Stimulated activated CD4-positive, alpha-beta T cell treated with anti-CD3 and anti-CD28 coated beads, TNF-alpha, amount 100 ng/mL, for 1 hour (primary cell): ENCODE results near the gene PNPLA6.

Source experiments
- DNase-seq, 3 donors: peaks; one replicate each; pipeline ENCODE4 v3.0.0-alpha.2; 2020; ENCODE audit warnings: low read depth in 3 of 3, low spot score in 1 of 3

PNPLA6 gene

DNA sequence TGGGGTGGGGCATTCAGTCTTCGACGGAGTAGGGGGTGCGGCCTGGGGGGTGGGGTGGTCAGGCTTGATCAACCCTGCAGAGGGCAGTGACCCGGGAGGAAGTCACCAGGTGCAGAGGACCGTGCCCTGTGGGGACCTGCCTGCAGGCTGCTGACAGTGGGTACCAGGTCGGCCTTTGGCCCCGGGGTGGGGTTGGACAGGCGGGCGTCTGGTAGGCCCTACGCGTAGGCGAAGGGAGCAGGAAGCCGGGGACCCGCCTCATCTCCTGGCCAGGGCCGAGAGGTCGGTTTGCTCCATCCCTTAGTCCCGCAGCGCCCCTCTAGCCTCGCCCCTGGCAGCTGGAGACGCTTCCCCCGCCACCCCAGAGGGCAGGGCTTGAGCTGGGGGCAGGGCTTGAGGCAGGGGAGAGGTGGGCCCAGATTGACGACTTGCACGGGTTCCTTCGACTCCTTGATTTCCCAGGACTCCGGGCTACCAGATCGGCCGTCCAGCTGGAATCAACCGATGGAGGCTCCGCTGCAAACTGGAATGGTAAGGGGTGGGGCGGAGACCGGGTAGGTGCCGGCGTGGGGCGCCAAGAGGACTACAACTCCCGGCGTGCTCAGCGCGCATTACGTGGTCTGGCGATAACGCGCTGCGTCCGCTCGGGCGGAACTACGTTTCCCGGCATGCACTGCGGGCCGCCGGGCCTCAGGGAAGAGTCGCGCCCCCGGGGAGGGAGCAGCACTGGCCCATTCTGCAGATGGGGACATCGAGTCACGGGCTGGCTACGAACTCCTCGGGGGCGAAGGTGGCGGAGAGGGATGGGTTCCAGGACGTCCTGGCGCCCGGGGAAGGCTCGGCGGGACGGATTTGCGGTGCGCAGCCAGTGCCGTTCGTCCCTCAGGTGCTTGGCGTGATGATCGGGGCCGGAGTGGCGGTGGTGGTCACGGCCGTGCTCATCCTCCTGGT is at the start of gene PNPLA6:
TSS of gene PNPLA6 (plus strand) at position 671 of the 951 bp plus-strand sequence. CDS start at position 743, 72 bp downstream.
- peak; percentile 75 to 92 (median 81) for DNase-seq

- DNase-seq, result no peak
Observed at GRCh38 chr19:7486923-7487322, 48.6 kb upstream of the PNPLA6 start.

GRCh38 chr19:7488736-7489353 is 46.7 kb upstream of the PNPLA6 start, which contains the start of gene PEX11G:
Gene PEX11G (minus strand): TSS chr19:7489035. CDS start chr19:7489010, 25 bp downstream.
- DNase-seq, result peak; percentile 63 to 91 (median 79)

DNA sequence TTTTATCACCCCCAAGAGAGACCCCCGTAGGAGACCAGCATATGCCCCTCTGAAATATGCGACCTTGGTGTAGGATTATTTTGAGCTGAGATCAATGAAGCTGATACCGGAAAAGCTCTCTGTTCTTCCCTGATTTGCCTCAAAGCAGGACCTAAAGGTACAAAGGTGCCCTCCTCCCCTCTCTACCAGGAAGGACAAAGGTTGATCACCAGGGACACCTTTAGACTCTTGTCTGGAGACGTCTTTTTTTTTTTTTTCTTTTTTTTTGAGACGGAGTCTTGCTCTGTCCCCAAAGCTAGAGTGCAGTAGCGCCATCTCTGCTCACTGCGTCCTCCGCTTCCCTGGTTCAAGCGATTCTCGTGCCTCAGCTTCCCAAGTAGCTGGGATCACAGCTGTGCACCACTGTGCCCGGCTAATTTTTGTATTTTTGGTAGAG is 45.9 kb upstream of the PNPLA6 start:
- DNase-seq, result no peak

DNA sequence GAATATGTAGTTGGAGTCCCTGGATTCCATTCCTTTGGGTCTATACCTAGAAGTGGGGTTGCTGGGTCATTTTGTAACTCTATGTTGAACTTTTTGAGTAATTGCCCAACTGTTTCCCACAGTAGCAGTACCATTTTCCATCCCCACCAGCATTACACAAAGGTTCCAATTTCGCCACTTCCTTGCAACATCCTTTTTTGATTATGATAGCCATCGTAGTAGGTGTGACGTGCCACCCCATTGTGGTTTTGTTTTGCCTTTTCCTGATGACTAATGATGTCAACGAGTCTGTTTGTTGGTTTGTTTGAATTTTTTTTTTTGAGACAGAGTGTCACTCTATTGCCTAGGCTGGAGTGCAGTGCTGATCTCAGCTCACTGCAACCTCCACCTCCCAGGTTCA is 43.4 kb upstream of the PNPLA6 start:
- DNase-seq, result no peak

GRCh38 chr19:7492558-7492957 is 43.0 kb upstream of the PNPLA6 start:
- no peak for DNase-seq

- no peak for DNase-seq
Observed at GRCh38 chr19:7494416-7495098, 41.0 kb upstream of the PNPLA6 start.

DNA sequence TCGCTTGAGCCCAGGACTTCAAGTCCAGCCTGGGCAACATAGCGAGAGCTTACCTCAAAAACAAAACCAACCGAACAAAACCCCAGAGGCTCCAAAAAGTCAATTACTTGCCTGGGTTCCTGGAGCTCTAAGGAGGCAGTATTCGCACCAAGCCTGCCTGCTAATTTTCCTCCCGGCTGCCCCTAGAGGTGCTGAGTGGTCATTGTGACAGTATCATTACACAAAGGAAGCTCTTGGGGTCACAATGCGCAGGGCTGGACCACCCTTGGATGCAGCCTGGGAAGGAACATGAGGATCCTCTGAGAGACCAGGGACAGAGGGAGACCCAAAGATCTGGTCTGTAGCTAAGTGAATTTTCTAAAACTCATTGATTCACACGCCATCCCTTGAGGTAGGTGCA is 38.2 kb upstream of the PNPLA6 start:
- no peak for DNase-seq

DNA sequence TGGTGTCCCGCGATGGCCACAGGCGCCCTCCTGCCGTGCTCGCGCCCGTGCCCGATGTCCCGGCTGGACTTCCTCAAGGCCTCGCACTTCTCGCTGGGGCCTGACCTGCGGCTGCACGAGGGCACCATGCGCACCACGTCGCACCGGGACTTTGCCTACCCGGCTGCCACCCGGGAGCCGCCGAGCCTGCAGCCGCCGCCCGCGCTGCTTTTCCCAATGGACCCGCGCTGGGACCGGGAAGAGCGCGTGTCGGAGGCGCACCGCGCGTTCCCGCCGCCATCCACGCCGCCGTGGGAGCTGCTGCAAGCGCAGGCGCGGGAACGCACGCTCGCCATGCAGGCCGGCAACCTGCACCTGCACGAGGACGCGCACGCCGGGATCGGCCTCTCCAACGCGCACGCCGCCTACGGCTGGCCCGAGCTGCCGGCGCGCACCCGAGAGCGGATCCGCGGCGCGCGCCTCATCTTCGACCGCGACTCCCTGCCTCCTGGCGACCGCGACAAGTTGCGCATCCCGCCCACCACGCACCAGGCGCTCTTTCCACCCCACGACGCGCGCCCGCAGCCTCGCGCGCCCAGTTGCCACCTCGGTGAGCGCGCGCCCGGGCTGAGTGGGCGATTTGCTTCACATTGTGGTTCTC is 34.6 kb upstream of the PNPLA6 start:
- peak in 1 of 3 donors; percentile 24 for DNase-seq

- DNase-seq, result no peak
Observed at GRCh38 chr19:7502552-7502951, 33.0 kb upstream of the PNPLA6 start.

GRCh38 chr19:7504684-7505083 is 30.8 kb upstream of the PNPLA6 start:
- DNase-seq, result no peak

GRCh38 chr19:7505288-7505681 is 30.2 kb upstream of the PNPLA6 start:
- DNase-seq, result no peak

- DNase-seq, result no peak
Observed at GRCh38 chr19:7505682-7506384, 29.7 kb upstream of the PNPLA6 start.

GRCh38 chr19:7506385-7507328 is 28.9 kb upstream of the PNPLA6 start:
- DNase-seq, result no peak

DNA sequence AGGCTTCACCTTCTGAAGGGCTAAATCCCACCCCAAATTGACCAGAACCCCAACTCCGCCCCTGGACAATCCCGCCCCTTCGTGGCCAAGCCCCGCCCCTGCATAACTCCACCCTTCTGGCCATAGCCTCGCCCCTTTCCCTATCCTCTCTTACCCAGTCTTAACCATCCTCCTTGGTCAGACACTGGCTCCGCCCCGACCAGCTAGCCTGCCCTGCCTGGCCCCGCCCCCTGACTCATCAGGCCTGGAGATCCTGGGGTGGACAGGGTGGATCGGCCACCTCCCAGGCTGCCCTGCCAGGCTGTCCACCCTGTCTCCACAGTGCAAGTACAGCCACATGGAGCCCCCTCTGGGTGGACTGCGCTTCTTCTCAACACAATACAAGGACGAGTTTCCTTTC is 27.6 kb upstream of the PNPLA6 start:
- DNase-seq, result no peak

- DNase-seq, result no peak
Observed at GRCh38 chr19:7509625-7510024, 25.9 kb upstream of the PNPLA6 start.

DNA sequence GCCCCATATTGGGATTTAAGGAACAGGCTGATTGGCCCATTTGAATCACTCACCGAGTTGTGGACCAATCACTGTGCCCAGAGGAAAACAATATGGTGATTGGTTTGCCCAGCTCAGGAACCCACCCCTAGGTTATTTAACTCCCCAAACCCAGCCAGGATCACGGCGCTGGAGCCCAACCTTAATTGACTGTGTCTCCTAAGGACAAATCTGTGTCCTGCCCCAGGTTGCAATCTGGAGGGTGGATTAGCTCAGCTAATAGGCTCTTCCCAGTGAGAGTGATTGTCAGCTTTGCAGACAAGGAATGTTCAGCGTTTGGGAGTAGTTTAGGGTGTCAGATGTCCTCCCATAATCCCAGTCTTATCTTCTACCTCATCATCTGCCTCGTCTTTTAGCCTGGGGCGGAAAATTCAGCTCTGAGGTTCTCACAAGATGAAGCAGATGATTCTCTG is 23.1 kb upstream of the PNPLA6 start:
- DNase-seq, result no peak

- no peak for DNase-seq
Observed at GRCh38 chr19:7513809-7514642, 21.5 kb upstream of the PNPLA6 start.
